Fibroblast of peridontal ligament (primary cell): ENCODE results near the gene PTPN7.

Experiments used
- DNase-seq: peaks from one replicate; pipeline ENCODE4 v3.0.0-alpha.2; 2010; ENCODE audit errors: extremely low read depth

The PTPN7 gene

DNA sequence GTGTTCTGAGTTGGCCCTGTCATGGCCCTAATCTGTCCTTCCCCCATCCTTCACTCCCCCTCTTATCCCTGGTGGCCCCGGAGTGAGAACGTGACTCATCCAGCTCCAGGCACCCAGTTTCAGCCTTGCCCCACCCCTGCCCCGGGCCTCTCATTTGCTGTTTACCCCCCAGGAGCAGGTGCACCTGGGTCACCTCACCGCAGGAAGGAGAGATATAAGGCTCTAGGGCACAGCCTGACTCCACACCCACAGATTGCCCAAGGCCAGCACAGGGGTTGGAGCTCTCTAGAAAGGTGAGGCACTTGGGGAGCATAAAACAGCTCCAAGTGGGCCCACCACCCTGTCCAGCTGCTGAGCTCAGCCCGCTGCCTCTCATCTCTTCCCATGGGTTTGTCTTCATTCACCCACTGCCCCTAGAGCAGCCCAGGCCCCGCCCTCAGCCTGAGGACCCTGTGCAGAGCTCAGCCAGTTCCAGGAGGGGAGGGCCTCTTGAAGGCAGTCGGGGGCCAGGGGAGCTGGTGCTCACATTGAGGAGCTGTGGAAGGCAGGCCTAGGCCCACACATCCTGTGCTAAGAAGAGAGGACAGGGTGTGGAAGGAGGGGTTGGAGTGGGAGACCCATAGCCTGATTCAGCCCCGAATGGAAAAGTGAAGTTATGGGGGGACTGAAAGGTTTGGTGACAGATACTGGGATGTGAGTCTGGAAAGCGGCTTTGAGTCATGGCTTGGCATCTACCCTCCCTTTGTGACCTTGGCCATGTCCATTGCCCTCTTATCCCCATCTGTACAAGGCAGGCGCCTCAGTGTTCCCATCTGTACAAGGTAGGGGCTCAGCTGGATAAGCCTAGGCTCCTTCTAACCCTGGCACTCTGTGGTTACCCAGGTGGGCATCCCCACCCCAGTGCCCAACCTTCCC, 53.8 kb downstream of the PTPN7 start:
- no peak for DNase-seq

DNA sequence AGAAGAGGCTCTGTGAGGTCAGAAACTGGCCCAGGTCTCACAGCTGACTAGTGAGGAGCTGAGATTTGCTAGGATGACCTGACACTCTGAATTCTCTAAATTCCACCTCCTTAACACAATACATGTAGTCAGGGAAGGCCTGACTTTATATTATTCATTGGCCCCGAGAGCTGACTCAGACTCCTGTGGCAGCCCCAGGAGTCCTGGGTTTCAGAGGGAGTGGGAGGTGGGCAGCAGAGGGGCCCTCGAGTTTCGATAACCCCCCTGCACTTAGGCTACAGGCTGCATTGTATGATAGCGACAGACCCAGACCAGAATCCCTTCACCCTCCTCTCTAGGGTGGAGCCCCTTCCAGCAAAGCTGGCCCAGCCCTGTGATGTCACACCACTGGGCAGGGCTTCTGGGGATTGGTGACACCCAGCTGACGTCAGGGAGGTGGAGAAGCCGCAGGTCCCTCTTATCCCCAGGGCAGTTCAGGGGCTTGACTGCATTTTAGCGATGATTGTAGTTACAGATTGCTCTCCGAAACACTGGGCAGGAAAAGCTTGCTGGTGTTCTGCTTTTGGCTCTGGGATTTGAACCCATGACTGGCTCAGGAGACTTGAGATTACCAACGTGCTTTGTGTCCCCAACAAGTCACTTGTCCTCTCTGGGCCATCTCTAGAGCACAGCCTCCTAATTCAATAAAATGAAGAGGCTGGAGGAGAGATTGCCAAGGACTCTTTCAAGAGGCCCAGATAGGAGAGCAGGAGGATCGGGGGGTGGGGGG, 54.6 kb downstream of the PTPN7 start:
- no peak for DNase-seq

DNA sequence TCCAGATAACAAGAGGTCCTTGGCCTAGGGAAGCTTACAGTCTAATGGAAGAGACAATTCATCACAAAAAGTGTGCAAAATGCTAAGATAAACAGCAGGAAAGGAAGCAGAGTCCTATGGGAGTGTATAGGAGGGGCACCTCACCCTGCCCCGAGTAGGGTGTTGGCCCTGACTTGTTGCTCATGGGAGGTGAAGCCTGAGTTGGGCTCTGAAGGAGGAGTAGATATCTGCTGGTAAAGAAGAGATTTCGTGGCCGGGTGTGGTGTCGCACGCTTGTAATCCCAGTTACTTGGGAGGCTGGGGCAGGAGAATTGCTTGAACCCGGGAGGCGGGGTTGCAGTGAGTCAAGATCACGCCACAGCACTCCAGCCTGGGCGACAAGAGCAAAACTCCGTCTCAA, 56.3 kb downstream of the PTPN7 start:
- DNase-seq = no peak

DNA sequence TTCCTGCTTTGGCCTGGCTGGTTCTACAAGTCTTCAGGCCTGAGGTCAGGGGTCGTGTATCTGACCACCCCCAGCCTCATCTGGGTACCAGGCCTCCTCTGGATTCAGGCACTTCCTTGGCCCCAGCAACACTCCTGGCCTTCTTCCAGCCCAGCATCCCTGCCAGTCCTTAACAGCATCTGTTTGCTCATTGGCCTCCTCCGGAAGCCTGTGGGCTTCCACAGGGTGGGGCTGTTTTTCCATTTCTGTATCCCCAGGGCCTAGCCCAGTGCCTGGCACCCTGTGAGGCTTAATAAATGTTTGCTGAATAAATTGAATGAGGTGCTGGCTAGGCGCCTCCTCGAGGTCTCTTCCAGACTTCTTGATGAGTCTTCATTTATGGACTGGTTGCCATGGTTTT, 59.2 kb downstream of the PTPN7 start:
- no peak for DNase-seq
